Suprapubic skin (tissue), 4 donors: ENCODE data around the gene CUEDC1.

Experiments used
- EP300 ChIP-seq: sonication (generic); formaldehyde crosslinking; IDR thresholded peaks from one replicate; pipeline ENCODE4 v1.6.1; 2017; ENCODE audit warnings: antibody characterized with exemption
- POLR2A ChIP-seq, 2 donors: fragments of 450-650 bp; IDR thresholded peaks; one replicate each; pipeline ENCODE4 v1.6.1; 2017; ENCODE audit warnings: antibody characterized with exemption in 2 of 2, mild to moderate bottlenecking in 2 of 2, moderate library complexity in 2 of 2
- POLR2AphosphoS5 ChIP-seq, 3 donors: sonication (generic); formaldehyde crosslinking; IDR thresholded peaks; one replicate each; pipeline ENCODE4 v1.6.1; 2017; ENCODE audit warnings: antibody characterized with exemption in 3 of 3
- TF ChIP-seq, protein P1 (sequence below), 2 donors: fragments of 200-600 bp in 1 of 2; fragments of 450-650 bp in 1 of 2; sonication (generic) in 1 of 2; IDR thresholded peaks; one replicate each; pipeline ENCODE4 v1.5.1; 2016 to 2019; ENCODE audit warnings: antibody characterized with exemption in 2 of 2, mild to moderate bottlenecking in 1 of 2, moderate library complexity in 1 of 2

DNA sequence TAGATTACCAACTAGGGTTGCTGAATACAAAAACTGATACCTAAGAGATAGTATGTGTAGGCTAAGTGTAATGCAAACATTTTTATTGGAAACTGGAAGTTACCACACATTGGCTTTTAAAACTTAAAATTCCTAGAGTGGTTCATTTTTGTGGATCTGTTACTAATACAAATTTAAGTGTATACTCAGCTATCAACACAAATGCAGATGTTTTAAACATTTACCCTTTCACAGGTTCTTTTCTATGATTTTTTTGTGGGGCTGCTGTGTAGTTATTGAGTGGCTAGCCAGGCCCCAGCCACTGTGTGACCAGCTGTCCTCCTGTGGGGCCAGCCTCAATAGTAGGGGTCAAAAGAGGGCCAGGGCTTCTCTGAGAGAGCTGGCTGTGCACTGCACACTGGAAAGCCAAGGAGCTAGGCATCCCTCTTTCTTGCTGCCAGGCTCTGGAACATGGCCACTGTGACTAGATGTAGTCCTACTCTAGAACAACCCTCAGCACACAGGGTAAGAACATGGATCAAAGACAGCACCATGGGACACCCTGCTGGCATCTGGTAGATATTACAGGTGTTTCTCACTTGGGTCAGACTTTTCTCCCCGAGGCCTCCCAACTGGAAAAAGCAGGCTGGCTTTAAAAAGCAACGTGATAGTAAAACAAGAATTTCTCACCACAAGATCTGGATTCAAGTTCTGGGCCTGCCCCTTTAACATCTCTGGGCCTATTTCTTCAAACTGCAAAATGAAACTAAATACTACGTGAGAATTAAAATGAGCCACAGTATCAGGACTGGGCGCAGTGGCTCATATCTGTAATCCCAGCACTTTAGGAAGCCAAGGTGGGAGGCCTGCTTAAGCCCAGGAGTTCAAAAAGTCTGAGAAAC is 40.1 kb upstream of the CUEDC1 start:
- TF ChIP-seq, protein P1, sequence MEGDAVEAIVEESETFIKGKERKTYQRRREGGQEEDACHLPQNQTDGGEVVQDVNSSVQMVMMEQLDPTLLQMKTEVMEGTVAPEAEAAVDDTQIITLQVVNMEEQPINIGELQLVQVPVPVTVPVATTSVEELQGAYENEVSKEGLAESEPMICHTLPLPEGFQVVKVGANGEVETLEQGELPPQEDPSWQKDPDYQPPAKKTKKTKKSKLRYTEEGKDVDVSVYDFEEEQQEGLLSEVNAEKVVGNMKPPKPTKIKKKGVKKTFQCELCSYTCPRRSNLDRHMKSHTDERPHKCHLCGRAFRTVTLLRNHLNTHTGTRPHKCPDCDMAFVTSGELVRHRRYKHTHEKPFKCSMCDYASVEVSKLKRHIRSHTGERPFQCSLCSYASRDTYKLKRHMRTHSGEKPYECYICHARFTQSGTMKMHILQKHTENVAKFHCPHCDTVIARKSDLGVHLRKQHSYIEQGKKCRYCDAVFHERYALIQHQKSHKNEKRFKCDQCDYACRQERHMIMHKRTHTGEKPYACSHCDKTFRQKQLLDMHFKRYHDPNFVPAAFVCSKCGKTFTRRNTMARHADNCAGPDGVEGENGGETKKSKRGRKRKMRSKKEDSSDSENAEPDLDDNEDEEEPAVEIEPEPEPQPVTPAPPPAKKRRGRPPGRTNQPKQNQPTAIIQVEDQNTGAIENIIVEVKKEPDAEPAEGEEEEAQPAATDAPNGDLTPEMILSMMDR (IDR thresholded peaks at IDR 0.05): peak; percentile 58 to 70
- TF ChIP-seq POLR2A (IDR thresholded peaks at IDR 0.05): no peak
- peak in 1 of 3 donors; percentile 60 for TF ChIP-seq POLR2AphosphoS5 (IDR thresholded peaks at IDR 0.05)
- TF ChIP-seq EP300: no peak
